HG02885 (cell line): ENCODE measurements around the gene CTPS2.
"Not testable (repeated sequence)": the region's sequence is repeated elsewhere in the genome, so short reads cannot be mapped to it uniquely, and the experiment has no call there.

Source experiments
- ATAC-seq: cut with Tn5 transposase; IDR thresholded peaks from one replicate; pipeline ENCODE4 v1.9.1; 2021; ENCODE audit warnings: mild to moderate bottlenecking; ENCODE audit not compliant: unreplicated experiment, poor library complexity

Gene CTPS2

GRCh38 chrX:16610654-16611053, 101.8 kb downstream of the CTPS2 start:
- not testable (repeated sequence) for ATAC-seq

- ATAC-seq: no peak
These were observed 102.3 kb downstream of the CTPS2 start for GRCh38 chrX:16610121-16610621.

GRCh38 chrX:16606142-16606720, 106.2 kb downstream of the CTPS2 start:
- ATAC-seq: no peak

- no peak for ATAC-seq
These were observed 108.1 kb downstream of the CTPS2 start for GRCh38 chrX:16604337-16604736.

- no peak for ATAC-seq
These were observed 108.6 kb downstream of the CTPS2 start for GRCh38 chrX:16603822-16604221.

GRCh38 chrX:16603235-16603634, 109.2 kb downstream of the CTPS2 start:
- not testable (repeated sequence) for ATAC-seq

GRCh38 chrX:16601885-16602284, 110.6 kb downstream of the CTPS2 start:
- no peak for ATAC-seq

GRCh38 chrX:16594490-16594889, 118.0 kb downstream of the CTPS2 start:
- ATAC-seq: no peak

GRCh38 chrX:16593801-16594200, 118.7 kb downstream of the CTPS2 start:
- ATAC-seq: no peak

GRCh38 chrX:16592194-16592770, 120.2 kb downstream of the CTPS2 start:
- no peak for ATAC-seq

- no peak for ATAC-seq
These were observed 122.6 kb downstream of the CTPS2 start for GRCh38 chrX:16589826-16590225.

- no peak for ATAC-seq
These were observed 123.3 kb downstream of the CTPS2 start for GRCh38 chrX:16589211-16589610.

- no peak for ATAC-seq
These were observed 124.2 kb downstream of the CTPS2 start for GRCh38 chrX:16588266-16588665.

GRCh38 chrX:16587836-16588235, 124.6 kb downstream of the CTPS2 start:
- ATAC-seq: no peak

GRCh38 chrX:16586377-16587112, 125.9 kb downstream of the CTPS2 start:
- no peak for ATAC-seq

- no peak for ATAC-seq
These were observed 126.7 kb downstream of the CTPS2 start for GRCh38 chrX:16585486-16586376.

- not testable (repeated sequence) for ATAC-seq
These were observed 132.3 kb downstream of the CTPS2 start for GRCh38 chrX:16580004-16580797.

GRCh38 chrX:16579517-16579916, 133.0 kb downstream of the CTPS2 start:
- ATAC-seq: no peak

GRCh38 chrX:16578218-16578617, 134.3 kb downstream of the CTPS2 start:
- ATAC-seq: no peak
